GM18526 (cell line): ENCODE measurements around the gene ARHGAP15.

Source experiments
- POLR2A ChIP-seq: IDR thresholded peaks from 3 replicates; pipeline ENCODE4 v1.6.1; 2011; ENCODE audit not compliant: insufficient read length; ENCODE audit errors: extremely low read depth

The ARHGAP15 gene

DNA sequence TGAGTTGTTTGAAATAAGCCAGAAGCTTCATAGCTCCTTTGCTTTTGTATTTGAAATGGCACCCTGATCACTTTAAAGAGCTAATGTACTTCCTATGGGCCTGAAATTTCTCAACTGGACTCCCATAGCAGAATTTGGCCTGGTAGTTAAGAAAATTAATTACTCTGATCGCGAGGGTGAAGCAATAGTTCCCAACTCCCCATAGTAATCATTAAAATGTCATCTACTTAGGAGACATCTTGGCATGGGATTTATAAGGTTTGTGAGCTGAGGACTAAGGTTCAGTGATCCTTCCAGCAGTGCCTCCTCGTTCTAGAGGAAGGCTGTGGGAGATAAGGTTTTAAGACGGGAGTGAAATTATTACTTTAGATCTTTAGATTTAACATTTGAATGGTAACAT is 581.0 kb downstream of the ARHGAP15 start:
- no peak for TF ChIP-seq POLR2A

DNA sequence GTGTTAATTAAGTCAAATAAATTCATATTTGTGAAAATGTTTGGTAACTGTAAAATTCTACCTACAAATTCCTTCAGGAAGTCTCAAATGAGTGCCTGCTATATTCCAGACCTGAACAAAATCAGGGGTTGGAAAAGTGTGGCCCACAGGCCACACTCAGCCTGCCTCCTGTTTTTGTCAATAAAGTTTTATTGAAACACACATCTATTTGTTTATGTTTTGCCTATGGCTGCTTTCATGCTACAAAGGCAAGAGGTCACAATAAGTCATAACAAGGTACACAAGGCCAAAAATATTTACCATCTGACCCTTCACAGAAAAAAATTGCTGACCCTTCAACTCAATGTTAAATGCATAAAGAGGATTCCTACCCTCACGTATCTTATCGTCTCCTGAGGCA is 581.7 kb downstream of the ARHGAP15 start:
- no peak for TF ChIP-seq POLR2A

GRCh38 chr2:143716522-143716921 is 587.3 kb downstream of the ARHGAP15 start:
- no peak for TF ChIP-seq POLR2A

- no peak for TF ChIP-seq POLR2A
Measured at GRCh38 chr2:143717053-143717452, 587.8 kb downstream of the ARHGAP15 start.

GRCh38 chr2:143717536-143718168 is 588.4 kb downstream of the ARHGAP15 start:
- no peak for TF ChIP-seq POLR2A

GRCh38 chr2:143718745-143719144 is 589.5 kb downstream of the ARHGAP15 start:
- TF ChIP-seq POLR2A = no peak

GRCh38 chr2:143719406-143719805 is 590.2 kb downstream of the ARHGAP15 start:
- no peak for TF ChIP-seq POLR2A

- TF ChIP-seq POLR2A = no peak
Measured at GRCh38 chr2:143720095-143720664, 591.0 kb downstream of the ARHGAP15 start.

DNA sequence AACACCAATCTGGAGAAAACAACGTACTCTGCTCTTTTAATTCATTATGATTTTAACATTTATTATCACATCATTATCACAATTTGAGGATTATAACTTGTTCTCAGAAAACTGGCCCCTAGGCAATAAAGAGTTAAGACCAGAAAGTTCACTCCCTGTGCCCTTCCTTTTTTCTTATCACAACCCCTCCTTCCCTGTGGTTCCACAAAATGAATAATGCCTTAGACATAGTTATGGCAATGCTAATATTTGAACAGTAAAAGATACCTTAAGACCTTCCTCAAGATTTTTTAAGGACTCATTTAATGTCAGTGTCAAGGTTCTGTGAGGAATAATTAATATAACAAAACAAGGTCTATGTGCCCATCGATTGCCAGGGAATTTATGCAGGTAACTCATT is 596.2 kb downstream of the ARHGAP15 start:
- TF ChIP-seq POLR2A = no peak

DNA sequence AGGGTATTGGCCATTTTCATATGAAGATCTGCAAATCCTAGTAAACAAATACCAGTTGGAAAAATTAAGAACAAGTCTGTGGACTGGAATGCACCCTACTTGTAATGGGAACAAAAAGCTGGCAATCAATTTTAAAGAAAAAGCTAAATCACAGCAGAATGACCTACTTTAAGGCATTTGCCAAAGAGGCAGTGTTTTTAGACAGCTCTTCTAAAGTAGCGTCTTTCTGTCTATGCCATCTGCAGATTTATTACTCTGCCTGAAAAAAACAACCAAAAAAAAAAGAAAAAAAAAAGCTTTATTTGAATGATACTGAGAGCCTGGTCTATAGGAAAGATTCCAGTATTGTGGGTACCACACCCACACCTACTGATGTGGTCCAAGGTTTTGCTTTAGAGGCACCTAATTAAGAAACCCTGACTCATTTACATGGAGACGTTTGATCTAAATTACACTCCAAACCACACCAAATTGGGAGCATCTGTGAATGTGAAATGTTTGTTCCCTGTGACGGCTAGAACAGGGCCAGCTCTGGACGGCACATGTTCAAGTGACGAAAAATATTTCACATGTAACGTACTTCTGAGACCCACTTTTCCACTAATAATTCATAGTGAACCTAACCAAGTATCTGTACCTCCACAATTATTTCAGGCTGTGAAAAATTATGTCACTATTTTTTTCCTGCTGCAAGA is 597.1 kb downstream of the ARHGAP15 start:
- TF ChIP-seq POLR2A = no peak

DNA sequence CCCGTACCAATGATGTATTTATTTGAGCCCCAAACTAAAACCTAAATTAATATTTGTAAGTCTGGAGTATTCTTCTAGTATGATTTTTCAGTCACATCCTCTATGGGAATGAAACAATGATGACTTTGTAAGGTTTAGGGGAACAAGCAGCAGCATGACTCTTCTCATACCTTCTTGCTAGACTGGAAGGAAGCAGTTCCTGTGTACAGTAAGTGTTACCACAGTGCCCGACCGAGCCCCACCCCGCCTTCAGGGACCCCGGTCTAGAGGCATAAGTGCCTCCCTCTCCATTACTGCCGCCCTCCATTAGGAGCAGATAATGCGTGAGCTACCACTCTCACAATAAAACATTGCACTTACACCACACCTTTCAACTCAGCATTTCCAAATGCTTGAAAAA is 599.3 kb downstream of the ARHGAP15 start:
- TF ChIP-seq POLR2A = no peak

DNA sequence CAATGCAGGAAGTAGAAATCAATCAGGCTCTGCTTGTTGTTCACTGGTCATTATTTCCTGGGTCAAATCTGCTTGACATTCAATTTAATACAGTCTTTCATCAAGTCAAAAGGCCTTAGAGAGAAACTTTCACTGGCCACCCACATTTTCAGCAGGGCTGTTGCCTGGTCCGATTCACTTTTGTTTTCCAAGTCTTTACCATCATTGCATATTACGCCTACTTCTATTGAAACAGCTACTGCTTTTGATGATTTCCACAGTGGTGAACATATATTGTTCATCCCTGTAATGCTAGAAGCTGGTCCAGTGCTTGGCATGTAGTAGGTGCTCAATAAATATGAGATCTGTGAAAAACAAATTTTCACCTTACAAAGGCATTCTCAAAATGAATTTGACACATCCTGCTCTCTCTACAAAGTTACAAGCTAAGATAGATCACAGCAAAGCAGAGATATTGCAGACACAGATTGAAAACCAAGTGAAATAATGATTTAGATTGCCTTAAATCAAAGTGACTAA is 600.1 kb downstream of the ARHGAP15 start:
- TF ChIP-seq POLR2A = no peak

DNA sequence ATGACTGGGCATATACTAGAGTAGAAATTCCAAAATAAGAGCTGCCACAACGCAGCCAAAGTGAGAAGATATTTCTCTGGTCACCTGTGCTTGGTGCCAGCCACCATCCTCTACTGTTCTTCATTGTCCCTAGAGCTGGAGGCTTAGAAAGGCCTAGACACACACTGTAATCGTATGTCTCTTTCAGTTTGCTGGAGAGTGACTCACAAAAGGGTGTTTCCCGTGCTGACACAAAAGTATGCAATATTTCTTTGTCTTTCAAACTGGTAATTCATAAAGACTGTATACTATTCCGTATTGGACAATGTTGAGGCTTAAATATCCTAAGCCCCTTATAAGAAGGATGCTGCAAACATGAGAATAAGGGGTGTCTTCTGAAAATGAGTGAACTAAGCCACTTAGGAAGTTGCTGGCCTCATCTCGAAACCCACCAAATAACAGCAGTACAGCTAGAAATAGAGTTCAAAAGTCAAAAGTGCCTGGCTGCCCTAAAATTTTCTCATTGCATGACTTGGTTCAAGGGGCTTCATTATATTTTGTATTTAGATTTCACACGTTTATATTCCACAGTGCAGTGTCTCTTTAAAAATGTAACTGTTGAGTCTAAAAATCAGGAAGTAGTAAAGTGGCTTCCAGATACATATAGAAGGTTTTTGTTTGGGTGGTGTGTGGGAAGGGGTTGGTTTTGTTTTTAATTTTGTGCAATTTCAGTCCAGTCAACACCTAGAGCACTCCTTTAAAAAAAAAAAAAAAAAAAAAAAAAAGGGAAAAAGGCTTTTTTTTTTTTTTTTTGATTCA is 601.1 kb downstream of the ARHGAP15 start:
- TF ChIP-seq POLR2A = no peak

DNA sequence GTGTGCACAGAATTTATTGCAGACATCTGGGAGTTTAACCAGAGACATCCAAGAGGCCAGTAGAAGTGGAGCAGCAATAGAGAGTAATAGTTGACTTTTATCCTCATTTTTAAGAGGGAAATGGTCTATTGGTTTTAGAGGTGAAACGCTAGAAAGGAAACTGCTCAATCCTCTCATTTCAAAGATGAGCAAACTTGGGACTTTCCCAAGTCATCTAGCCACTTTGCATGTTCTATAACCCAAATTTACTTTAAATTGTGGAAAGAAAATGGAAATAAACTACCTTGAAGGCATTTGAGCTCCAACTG is 601.7 kb downstream of the ARHGAP15 start:
- no peak for TF ChIP-seq POLR2A

DNA sequence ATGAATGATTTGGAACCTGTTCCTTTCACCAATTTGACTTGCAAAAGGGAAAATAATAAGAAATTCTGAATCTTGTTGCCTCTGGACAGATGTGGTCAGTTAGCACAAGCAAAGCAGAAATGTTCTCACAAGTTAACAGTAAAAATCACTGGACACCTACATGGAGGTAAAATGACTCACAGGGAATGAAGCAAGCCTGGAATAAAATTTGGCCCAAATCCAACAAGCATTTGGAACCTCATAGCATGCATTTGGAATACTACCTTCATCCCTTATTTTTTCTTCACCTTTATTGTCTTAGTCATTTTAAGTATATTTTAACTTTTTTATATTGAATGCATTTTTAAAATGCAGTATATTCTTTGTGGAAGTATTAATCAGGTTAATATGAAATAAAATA is 602.9 kb downstream of the ARHGAP15 start:
- no peak for TF ChIP-seq POLR2A

DNA sequence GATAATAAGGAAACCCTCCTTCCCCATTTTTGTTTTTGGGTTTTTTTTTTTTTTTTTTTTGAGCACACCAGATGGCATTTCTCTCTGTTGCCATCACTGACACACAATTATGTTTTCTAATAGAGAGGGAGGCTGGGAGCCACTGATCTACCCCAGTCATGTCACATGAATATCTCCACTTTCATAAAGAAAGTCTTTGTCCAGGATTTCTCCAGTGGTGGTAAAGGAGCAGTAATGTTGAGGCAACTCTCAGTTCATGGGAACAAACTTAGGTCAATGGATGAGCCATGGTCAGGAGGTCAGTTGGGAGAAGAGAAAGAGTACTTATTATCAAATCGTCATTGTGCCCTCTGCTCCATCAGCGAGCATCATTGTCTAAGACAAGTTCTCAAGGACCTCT is 603.7 kb downstream of the ARHGAP15 start:
- TF ChIP-seq POLR2A = no peak
